Stimulated activated CD4-positive, alpha-beta T cell treated with anti-CD3 and anti-CD28 coated beads, Interleukin-15, amount 100 ng/mL, for 24 hours (primary cell): ENCODE results near the gene PDCD6IP.

Source experiments
- DNase-seq: peaks from one replicate; pipeline ENCODE4 v3.0.0-alpha.2; 2020

Gene PDCD6IP

DNA sequence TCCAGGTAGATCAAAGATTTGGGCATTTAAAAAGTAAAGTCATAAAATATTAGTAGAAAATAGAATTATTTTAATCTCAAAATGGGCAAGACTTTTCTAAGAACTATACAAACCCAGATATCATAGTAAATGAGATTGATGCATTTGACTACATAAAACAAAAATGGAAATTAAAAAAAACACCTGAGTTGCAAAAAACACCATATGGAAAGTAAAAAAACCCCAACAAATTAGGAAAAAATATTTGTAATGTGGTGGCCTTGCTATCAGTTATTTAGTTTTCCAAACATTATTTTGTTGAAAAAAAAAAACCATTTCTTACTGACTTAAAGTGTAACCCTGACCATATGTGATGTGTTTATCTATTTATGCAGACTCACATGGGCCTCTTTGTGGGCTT is 97.2 kb downstream of the PDCD6IP start:
- DNase-seq = no peak

DNA sequence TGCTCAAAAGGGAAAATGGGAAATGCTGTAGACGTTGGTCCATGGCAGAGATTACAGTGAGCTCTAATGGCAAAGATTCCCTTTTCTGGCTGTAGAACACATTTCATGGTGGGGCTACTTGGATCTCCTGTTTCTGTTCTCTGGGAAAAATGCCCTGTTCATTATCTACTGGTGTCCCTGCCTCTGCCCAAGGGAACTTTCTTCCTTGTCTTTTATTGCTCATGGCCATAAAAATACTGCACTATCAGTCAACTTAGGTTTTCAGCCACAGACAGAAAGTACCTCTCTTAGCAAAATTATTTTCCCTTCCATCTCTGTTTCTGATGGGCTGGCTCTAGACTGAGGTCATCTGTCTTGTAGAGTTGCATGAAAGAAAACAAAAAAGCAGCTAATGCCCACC is 98.9 kb downstream of the PDCD6IP start:
- DNase-seq = no peak

DNA sequence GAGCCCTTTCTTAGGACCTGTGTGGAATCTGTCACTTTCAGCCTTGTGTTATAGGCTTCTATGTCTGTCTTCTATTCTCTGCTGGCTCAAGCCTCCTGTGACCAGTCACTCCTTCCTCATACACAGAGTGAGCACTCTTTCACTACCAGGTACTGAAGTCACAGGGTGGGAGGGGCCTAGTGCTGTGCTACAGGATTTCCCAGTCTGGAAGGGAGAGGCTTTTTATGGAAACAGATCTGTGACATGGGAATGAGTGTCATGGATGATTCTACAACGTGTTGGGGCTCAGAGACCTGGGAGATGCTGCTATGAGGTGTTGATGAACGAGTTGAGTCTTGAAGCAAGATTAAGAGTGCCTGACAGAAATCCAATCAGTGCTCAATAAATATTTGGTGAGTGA is 100.5 kb downstream of the PDCD6IP start:
- DNase-seq = no peak

DNA sequence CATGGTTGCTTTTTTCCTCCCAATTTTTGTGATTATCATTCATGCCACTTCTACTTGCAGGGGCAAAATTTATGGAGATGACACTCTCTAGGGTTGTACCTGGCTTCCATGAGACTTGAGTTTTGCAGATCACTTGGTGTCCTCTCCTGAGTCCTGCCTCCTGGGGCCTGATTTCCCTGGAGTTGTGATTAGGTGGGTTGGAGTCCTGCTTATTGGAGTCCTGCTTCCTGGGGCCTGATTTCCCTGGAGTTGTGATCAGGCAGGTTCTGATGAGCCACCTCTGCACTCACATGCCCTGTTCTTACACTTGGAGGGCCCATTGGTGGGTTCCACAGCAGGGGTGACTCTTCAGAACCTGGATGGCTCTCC is 102.0 kb downstream of the PDCD6IP start:
- no peak for DNase-seq

DNA sequence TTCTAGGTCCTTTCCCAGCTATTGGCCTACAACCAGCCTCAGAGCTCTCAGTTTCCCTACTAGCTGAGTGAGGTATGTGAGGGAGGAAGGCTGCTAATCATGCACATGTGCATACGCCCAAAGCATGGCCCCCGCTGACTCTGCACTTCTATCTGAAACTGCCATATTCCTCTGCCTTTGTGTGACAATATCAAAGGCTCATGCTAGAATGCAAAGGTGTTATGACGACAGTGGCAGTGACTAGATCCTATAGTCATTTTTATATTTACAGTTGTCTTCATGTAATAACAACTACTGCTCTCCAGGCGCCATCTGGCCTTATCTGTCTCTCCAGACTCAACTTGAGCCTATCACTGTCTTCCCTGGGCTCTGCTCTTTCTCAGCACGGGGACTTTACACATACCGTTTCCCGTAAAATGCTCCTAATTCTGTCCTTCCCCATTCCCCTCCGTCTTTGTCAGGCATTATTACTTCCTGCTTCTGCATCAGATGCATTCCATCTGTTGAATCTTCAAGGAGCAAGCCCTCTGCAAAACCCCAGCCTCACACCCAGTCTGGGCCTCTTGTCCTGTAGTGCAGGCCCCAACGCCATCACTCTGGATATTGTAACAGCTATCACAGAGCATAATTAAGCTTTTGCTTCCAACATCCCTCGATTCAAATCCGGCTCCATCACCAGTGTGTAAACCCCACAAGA is 102.5 kb downstream of the PDCD6IP start:
- no peak for DNase-seq

DNA sequence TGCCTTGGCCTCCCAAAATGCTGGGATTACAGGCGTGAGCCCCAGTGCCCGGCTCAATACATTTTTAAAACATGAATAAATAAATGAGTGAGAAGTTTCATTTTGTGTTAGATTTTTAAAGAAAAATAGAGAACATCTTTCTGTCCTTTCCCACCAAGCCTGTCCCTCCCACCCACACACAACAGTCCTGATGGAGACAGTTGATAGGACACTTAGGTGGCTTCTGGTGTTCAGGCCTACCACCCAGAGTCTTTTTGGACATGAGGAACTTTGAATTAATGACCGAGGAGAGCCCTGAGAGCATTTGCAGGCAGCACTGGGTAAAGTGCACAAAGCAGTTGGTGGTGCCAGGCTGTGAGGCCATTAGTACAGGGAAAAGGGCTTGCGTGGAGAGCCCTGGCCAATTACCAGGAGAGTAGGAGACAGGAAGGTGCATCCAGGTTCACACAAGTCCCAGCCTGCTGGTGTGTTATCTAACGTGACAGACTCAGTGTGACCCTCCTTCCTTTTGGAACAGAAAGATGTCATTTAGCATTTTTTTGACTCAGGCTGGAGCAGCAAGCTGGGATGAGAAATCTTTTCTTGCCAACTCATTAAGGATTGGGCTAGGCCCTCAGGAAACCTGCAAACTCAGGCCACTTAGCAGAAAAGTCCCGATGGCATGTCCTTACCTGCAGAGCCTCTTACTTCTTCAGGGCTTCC is 103.6 kb downstream of the PDCD6IP start:
- no peak for DNase-seq

DNA sequence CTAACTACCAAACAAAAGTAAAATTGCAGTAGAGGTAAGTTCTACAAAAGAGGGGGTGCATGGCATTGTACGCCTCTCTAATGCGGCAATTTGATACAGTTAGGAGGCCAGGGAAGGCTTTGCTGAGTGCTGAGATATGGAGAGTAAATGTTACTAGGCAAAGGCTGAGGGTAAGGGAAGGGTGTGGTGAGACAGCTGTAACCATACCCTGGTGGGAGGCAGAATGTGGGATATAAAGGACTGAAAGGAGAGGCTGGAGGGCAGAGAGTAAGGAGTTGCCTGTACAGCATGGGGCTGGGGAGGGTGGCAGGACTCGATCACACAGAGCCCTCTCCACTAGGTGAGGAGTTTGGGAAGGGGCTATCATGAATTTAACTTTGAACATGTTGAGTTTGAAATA is 106.3 kb downstream of the PDCD6IP start:
- no peak for DNase-seq

DNA sequence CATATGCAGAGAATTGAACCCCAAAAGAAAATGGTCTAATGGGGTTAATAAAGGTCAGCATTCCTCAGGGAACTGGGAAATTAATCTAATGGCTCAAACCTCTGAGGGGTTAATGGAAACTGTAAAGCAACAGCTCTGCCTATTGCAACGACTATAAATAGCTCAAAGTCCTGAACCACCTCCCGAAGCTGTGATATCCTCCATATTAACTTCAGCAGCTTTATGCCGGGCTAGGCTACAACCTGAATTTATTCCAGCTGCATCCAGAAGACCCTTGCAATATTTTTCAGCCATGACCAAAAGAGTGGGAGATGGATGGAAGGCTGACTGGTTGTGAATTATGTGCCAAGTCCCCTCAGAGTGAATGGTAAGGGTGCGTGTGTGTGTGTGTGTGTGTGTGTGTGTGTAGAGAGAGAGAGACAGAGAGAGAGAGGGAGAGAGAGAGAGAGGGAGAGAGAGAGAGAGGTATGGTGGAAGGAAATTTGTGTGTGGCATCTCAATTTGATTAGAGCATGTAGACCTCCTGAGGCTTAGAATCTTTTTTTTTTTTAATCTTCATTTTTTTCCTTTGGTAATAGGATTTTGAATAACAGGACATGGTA is 109.9 kb downstream of the PDCD6IP start:
- no peak for DNase-seq

DNA sequence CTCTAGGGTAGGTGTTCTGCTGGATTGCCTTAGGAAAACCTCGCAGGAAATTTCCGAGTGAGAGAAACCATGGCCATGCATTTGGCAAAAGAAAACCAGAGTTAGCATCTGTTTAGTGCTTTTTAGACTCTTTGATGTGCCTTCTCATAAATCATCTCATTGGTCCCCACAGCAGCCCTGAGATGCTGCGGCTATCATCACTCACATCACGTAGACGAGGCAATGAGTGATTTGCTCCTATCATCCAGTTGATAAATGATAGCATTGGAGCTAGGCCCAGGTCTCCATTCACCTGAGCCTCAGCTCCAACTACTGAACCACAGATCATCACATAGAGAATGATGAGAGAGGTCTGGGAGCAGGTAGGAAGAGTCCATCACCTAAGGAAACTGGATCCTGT is 111.1 kb downstream of the PDCD6IP start:
- DNase-seq = no peak

DNA sequence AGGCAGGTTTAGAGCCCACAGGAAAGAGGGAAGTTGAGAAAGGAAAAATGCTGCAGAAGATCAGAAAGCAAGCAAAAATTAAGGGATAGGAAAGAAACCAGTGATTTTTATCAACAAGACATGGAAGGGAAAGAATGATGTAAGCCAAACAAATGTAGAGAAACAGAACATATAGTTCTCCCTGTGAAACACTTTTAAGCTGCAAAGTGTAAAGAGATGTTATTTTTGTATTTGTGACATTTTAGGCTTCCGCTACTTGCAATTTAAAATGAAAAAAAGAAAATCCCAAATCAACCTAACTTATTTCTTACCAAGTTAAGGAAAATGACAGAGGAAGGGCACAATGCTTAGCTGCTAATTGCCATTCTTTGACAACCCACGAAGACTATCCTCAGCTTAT is 111.6 kb downstream of the PDCD6IP start:
- DNase-seq = no peak

DNA sequence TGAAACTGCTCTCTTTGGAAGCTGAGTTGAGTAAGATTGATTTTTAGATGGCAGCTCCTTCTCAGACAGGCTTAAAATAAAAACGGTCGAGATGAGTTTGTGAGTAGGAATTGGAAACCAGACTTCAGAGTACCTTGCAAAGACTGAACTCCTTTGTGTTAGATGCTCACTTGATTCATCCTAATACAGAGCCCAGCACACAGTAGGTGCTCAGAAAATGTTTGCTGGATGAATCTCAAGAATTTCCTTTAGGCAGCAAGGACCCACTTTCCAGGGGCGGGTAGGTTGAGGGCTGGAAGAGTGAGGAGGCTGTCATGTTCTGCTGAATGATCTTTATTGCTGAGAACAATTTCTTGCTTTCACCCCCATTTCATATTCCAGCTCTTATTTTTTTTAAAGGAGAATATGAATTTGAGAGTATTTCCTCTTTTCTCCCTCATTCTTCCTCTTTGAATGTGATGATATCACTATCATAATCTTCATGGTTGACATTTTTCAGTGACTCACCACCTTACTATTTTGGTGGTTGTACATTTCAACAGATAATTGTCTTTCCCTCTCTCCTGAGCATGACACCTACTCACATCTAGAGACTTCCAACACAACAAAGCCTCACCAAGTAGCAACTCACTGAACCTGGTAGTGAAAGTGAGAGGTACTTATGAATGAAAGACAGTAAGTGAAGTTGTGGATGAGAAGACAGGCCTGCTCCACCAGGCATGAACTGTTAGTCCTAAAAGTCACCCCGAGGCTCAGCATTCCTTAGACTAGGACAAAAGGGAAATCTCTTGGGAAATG is 113.3 kb downstream of the PDCD6IP start:
- no peak for DNase-seq

DNA sequence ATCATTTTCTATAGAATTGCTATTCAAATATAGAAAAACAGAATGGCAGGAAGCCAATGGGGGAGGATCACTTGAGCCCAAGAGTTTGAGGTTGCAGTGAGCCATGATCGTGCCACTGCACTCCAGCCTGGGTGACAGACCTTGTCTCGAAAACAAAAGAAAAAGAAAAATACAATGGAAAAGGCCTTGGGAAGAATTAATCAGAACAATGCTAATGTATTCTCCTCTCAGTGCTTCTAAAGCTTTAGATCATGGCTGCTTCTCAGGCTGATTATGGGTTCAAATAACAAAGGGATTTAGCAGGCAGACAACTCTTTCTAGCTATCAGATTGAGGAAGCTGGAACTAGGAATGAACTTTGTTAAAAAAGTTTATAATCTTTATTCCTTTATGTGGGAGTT is 115.8 kb downstream of the PDCD6IP start:
- DNase-seq = no peak

DNA sequence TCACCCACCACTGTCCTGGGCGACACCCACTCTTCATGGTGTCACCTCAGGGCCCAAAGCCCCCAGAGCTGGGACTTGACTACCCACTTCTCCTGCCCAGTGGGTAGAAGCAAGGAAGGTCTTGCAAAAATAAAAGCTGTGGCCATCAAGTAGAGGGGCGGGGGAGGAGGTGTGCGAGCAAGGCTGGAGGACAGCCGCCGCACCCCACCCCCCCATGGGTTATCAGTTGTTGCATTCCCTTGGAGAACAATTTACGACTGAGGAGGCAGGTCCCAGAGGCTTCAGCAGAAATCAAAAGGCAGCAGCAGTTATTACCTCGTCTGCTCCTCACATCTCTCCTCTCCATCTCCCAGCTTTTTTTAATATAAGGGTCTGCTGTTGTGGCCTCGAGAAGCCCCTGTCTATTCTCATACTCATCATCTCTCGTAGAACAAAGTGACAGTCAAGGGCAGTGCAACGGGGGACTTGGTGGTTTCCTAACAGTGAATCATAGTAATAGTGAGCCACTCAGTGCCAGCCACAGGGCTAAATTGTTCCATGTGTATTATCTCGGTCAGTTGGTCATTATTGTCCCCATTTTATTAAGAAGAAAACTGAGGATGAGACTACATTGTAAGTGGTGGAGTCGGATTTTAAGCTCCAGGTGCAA is 116.4 kb downstream of the PDCD6IP start:
- no peak for DNase-seq

DNA sequence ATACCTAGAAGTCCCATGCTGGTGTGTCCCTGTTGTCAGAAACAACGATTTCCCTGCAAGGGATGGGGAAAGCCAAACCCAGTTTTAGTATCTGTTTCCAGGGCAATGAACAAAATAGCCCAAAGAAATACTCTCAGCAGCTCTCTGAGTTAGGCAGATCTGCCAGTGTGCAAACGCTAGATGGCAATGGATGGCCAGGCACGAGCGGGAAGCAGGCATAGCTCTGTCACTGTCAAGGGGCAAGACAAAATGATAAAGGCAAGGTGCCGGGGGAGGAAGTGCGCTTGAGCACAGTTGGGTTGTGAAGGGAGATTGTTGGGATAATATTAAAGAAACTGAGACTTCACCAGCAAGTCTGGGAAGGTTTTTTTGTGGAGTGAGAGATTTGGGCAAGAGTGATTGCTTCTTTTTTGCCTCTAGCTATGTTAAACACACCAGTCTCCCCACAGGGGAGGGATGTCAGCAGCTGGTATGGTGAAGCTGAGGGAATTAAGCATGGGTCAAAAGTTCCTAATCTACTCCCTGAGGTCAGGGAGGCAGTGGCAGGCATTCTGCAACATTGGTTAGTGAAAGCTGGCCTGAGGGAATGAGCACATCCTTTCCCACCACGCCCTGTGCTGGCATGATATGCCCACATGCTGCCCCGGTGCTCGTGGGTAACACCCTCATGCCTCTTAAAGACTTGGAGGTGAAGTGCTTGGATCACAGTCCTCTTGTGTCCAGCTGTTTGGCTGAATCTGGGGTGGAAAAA is 117.5 kb downstream of the PDCD6IP start:
- no peak for DNase-seq

DNA sequence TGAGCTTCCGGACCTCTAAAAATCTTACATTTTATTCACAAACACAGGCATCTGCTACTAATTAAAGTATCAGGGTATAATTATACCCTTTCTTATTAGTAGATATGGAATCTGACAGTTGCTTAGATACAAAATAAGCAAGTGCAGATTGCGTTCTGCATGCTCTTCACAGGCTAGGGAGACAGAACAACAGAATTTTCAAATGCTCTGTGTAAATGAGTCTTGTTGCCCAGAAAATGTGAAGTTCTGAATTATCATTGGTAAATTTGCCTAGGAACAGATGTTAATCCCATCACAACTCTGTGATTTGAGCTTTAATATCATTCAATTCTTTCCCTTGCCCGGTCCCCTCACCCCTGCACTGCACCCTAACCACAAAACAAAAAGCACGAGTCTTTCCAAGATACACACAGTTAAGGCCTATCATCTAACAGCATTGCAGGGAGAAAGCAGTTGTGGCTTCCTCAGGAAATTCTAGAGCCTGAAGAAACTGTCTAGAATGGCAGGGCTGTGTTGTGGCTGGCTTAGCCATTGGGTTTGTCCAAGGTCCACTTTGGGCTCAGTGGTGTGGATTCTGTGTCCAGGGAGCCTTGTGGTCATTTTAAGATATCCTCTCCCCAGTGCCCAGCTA is 119.8 kb downstream of the PDCD6IP start:
- DNase-seq = no peak
